GM12878 (cell line): Measurements from ENCODE around the gene BMI1. TPM values are rescaled to one million over a fixed set of nuclear protein-coding genes. Genes with fewer than 3 reads are reported as not detected.

Source experiments
- BMI1 ChIP-seq: fragments of 450-650 bp; IDR thresholded peaks from 2 replicates; pipeline ENCODE4 v1.6.1; 2016; ENCODE audit warnings: mild to moderate bottlenecking, moderate library complexity, borderline replicate concordance
- ZNF622 ChIP-seq: fragments of 450-650 bp; IDR thresholded peaks from 2 replicates; pipeline ENCODE4 v1.6.1; 2017; ENCODE audit warnings: mild to moderate bottlenecking, inconsistent platforms
- polyA plus RNA-seq, 11 experiments: library from polyadenylated mRNA; depleted of rRNA in 4 of 11; unstranded in 6 of 11; stranded (reverse) in 5 of 11; fragments of >200 nt; fragmentation: Nextera tagmentation in 4 of 11; fragmentation: Illumina TruSeq in 1 of 11; extraction: Ambion mirVana in 4 of 11; extraction: Trizol in 1 of 11; gene quantifications; 1 replicate in 1 of 11; 2 replicates in 10 of 11; pipeline versions ENCODE4 v1.2.1 to v1.2.3, GENCODE V29; 2011 to 2016; ENCODE audit warnings: inconsistent platforms in 2 of 11, missing spikeins in 2 of 11, low read depth in 1 of 11
- total RNA-seq, 4 experiments: library from RNA; depleted of rRNA in 3 of 4; stranded (reverse); fragments of >200 nt in 3 of 4; fragmentation: Illumina TruSeq in 1 of 4; extraction: Trizol in 1 of 4; gene quantifications; 2 replicates each; pipeline versions ENCODE4 v1.2.1 to v1.2.3, GENCODE V29; 2013 to 2021
- TF ChIP-seq, protein P1 (sequence below): fragments of 450-650 bp; IDR thresholded peaks from 2 replicates; pipeline ENCODE4 v1.6.1; 2016; ENCODE audit warnings: mild to moderate bottlenecking
- TF ChIP-seq, protein P2 (sequence below): fragments of 450-650 bp; IDR thresholded peaks from 2 replicates; pipeline ENCODE4 v1.6.1; 2017; ENCODE audit warnings: mild to moderate bottlenecking, moderate library complexity
- TF ChIP-seq, protein P3 (sequence below): fragments of 450-650 bp; formaldehyde crosslinking; IDR thresholded peaks from 2 replicates; pipeline ENCODE4 v1.4.0; 2022; ENCODE audit warnings: mild to moderate bottlenecking, moderate library complexity

The BMI1 gene
- total and polyA plus RNA-seq, 10 of the 15 experiments (the other 5 are each of a cell fraction or from before 2014, with no cell fraction given): 8.0 to 49.7 (median 25.8) TPM

DNA sequence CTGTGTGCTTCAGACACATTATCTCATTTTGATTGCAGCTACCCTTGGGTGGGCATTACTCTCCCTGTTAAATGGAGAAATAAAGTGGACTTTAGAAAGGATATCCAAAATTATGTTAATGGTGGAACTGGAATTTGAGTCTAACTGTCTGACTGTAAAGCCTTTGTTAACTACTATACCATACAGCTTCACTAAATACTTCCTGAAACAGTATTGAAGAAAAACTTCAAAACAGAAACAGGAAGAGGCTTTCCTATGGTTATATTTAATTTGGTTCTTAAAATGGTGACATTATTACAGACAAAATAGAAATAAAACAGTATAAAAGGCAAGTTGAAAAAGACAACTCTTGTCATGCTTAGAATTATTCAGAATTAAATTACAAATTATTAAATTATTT, 49.4 kb downstream of the BMI1 start (continued):
- TF ChIP-seq BMI1: no peak
- no peak for TF ChIP-seq ZNF622
- TF ChIP-seq, protein P1, sequence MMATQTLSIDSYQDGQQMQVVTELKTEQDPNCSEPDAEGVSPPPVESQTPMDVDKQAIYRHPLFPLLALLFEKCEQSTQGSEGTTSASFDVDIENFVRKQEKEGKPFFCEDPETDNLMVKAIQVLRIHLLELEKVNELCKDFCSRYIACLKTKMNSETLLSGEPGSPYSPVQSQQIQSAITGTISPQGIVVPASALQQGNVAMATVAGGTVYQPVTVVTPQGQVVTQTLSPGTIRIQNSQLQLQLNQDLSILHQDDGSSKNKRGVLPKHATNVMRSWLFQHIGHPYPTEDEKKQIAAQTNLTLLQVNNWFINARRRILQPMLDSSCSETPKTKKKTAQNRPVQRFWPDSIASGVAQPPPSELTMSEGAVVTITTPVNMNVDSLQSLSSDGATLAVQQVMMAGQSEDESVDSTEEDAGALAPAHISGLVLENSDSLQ: no peak
- TF ChIP-seq, protein P2, sequence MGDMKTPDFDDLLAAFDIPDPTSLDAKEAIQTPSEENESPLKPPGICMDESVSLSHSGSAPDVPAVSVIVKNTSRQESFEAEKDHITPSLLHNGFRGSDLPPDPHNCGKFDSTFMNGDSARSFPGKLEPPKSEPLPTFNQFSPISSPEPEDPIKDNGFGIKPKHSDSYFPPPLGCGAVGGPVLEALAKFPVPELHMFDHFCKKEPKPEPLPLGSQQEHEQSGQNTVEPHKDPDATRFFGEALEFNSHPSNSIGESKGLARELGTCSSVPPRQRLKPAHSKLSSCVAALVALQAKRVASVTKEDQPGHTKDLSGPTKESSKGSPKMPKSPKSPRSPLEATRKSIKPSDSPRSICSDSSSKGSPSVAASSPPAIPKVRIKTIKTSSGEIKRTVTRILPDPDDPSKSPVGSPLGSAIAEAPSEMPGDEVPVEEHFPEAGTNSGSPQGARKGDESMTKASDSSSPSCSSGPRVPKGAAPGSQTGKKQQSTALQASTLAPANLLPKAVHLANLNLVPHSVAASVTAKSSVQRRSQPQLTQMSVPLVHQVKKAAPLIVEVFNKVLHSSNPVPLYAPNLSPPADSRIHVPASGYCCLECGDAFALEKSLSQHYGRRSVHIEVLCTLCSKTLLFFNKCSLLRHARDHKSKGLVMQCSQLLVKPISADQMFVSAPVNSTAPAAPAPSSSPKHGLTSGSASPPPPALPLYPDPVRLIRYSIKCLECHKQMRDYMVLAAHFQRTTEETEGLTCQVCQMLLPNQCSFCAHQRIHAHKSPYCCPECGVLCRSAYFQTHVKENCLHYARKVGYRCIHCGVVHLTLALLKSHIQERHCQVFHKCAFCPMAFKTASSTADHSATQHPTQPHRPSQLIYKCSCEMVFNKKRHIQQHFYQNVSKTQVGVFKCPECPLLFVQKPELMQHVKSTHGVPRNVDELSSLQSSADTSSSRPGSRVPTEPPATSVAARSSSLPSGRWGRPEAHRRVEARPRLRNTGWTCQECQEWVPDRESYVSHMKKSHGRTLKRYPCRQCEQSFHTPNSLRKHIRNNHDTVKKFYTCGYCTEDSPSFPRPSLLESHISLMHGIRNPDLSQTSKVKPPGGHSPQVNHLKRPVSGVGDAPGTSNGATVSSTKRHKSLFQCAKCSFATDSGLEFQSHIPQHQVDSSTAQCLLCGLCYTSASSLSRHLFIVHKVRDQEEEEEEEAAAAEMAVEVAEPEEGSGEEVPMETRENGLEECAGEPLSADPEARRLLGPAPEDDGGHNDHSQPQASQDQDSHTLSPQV: no peak
- TF ChIP-seq, protein P3, sequence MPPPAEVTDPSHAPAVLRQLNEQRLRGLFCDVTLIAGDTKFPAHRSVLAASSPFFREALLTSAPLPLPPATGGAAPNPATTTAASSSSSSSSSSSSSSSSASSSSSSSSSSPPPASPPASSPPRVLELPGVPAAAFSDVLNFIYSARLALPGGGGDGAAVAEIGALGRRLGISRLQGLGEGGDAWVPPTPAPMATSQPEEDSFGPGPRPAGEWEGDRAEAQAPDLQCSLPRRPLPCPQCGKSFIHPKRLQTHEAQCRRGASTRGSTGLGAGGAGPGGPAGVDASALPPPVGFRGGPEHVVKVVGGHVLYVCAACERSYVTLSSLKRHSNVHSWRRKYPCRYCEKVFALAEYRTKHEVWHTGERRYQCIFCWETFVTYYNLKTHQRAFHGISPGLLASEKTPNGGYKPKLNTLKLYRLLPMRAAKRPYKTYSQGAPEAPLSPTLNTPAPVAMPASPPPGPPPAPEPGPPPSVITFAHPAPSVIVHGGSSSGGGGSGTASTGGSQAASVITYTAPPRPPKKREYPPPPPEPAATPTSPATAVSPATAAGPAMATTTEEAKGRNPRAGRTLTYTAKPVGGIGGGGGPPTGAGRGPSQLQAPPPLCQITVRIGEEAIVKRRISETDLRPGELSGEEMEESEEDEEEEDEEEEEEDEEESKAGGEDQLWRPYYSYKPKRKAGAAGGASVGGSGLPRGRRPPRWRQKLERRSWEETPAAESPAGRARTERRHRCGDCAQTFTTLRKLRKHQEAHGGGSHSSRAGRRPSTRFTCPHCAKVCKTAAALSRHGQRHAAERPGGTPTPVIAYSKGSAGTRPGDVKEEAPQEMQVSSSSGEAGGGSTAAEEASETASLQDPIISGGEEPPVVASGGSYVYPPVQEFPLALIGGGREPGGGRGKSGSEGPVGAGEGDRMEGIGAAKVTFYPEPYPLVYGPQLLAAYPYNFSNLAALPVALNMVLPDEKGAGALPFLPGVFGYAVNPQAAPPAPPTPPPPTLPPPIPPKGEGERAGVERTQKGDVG (CRISPR knock-in tag): no peak
